SU-DHL-6 (cell line): Measurements from ENCODE around the gene SPINK6.

ENCODE experiments used
- H2AFZ ChIP-seq: fragments of 200-600 bp; sonication (generic); 2 replicates; pipeline ENCODE4 v1.6.1; 2014; ENCODE audit warnings: low read depth, mild to moderate bottlenecking, moderate library complexity, mixed read lengths, antibody characterized with exemption, low read length; ENCODE audit not compliant: severe bottlenecking
- H3F3A ChIP-seq: fragments of 200-600 bp; shearing (Covaris generic); 2 replicates; pipeline ENCODE4 v1.6.0; 2016; ENCODE audit warnings: antibody characterized with exemption, mild to moderate bottlenecking; ENCODE audit not compliant: insufficient read depth
- H3K27ac ChIP-seq: fragments of 200-600 bp; sonication (generic); 2 replicates; pipeline ENCODE4 v1.5.1; 2016; ENCODE audit warnings: low read depth, mild to moderate bottlenecking, low read length, moderate library complexity, mixed read lengths
- H3K27me3 ChIP-seq: fragments of 200-600 bp; sonication (generic), shearing (Covaris generic); 2 replicates; pipeline ENCODE4 v1.6.0; 2014; ENCODE audit warnings: mild to moderate bottlenecking, low read length
- H3K36me3 ChIP-seq: fragments of 200-600 bp; sonication (generic); 2 replicates; pipeline ENCODE4 v1.6.1; 2014; ENCODE audit warnings: mild to moderate bottlenecking, low read length, mixed read lengths
- H3K4me2 ChIP-seq: fragments of 300-600, 200-600 bp; shearing (Covaris generic), sonication (generic); 2 replicates; pipeline ENCODE4 v1.6.0; 2014; ENCODE audit warnings: low read length, low read depth, mild to moderate bottlenecking; ENCODE audit not compliant: poor library complexity, severe bottlenecking
- H3K4me3 ChIP-seq: fragments of 200-600 bp; sonication (generic); 2 replicates; pipeline ENCODE4 v1.5.1; 2014; ENCODE audit warnings: antibody characterized with exemption, low read length, mild to moderate bottlenecking, mixed read lengths; ENCODE audit not compliant: insufficient read depth, poor library complexity, severe bottlenecking
- H3K79me2 ChIP-seq: fragments of 200-600 bp; sonication (generic); 2 replicates; pipeline ENCODE4 v1.6.1; 2014; ENCODE audit warnings: mild to moderate bottlenecking, low read length, moderate library complexity; ENCODE audit not compliant: insufficient read depth
- H3K9ac ChIP-seq: fragments of 200-600 bp; sonication (generic); 2 replicates; pipeline ENCODE4 v1.7.0; 2014; ENCODE audit warnings: mild to moderate bottlenecking, low read length
- H3K9me2 ChIP-seq: fragments of 200-600 bp; sonication (generic); replicated peaks from 2 replicates; pipeline ENCODE4 v1.6.1; 2014; ENCODE audit warnings: low read length; ENCODE audit not compliant: insufficient read depth
- H3K9me3 ChIP-seq: fragments of 200-600 bp; sonication (generic); 2 replicates; pipeline ENCODE4 v1.6.1; 2014; ENCODE audit warnings: low read length, mixed read lengths; ENCODE audit not compliant: insufficient read depth
- H4K20me1 ChIP-seq: fragments of 200-600 bp; sonication (generic); 2 replicates; pipeline ENCODE4 v1.6.1; 2014; ENCODE audit warnings: low read depth, mild to moderate bottlenecking, antibody characterized with exemption, low read length, moderate library complexity, mixed read lengths
- CTCF ChIP-seq: fragments of 200-600 bp; sonication (generic); IDR thresholded peaks from one replicate; pipeline ENCODE4 v1.5.1; 2017; ENCODE audit warnings: antibody characterized with exemption, mild to moderate bottlenecking, low read length, moderate library complexity; ENCODE audit not compliant: insufficient read depth, poor library complexity, severe bottlenecking
- EZH2phosphoT487 ChIP-seq: fragments of 200-600 bp; sonication (generic), shearing (Covaris generic); conservative IDR thresholded peaks from 2 replicates; pipeline ENCODE4 v1.6.1; 2018; ENCODE audit warnings: mild to moderate bottlenecking, antibody characterized with exemption, low read length, moderate library complexity, mixed read lengths

SPINK6 gene

GRCh38 chr5:148186248-148187003, 16.4 kb upstream of the SPINK6 start:
- TF ChIP-seq EZH2phosphoT487 (no peak), CTCF (no peak)
- no peaks in the 10 kb centered on the region for H3K9me3 ChIP-seq
- H3K4me3 ChIP-seq: no peak overlapping the region
- H3K27me3 ChIP-seq: no peaks in the 10 kb centered on the region
- no peaks in the 10 kb centered on the region for H3K36me3 ChIP-seq
- no peak overlapping the region for H3K27ac ChIP-seq
- no peaks in the 10 kb centered on the region for H4K20me1 ChIP-seq
- H3K4me2 ChIP-seq: no peak overlapping the region
- no peak overlapping the region for H3K9ac ChIP-seq
- H3F3A ChIP-seq: no peaks in the 10 kb centered on the region
- no peaks in the 10 kb centered on the region for H3K79me2 ChIP-seq
- no peak overlapping the region for H2AFZ ChIP-seq
- H3K9me2 ChIP-seq: no peaks in the 10 kb centered on the region

DNA sequence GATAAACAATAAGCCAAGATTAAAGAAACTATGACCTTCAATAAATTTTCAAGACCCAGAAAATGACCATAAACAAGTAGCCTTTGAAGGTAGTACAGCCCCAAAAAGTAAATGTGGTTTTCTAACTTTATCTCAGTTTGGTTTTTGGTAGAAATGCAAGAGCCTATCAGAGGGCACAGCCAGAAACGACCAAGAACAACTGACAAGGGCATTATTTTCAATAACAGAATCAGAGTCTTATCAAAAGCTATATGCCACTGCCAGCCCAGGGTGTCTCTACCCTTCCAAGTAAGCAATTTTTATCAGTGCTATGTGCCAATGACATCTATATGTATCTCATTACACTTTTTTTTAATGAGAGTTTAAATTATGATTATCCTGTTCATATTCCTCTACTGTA, 11.8 kb upstream of the SPINK6 start:
- H3K27ac ChIP-seq: no peak overlapping the region
- no peak overlapping the region for H2AFZ ChIP-seq
- no peaks in the 10 kb centered on the region for H3K79me2 ChIP-seq
- TF ChIP-seq EZH2phosphoT487 (no peak), CTCF (no peak)
- H3F3A ChIP-seq: no peaks in the 10 kb centered on the region
- H3K9ac ChIP-seq: no peak overlapping the region
- no peaks in the 10 kb centered on the region for H3K9me2 ChIP-seq
- H4K20me1 ChIP-seq: no peaks in the 10 kb centered on the region
- no peaks in the 10 kb centered on the region for H3K36me3 ChIP-seq
- no peaks in the 10 kb centered on the region for H3K9me3 ChIP-seq
- no peak overlapping the region for H3K4me3 ChIP-seq
- H3K27me3 ChIP-seq: no peaks in the 10 kb centered on the region
- H3K4me2 ChIP-seq: no peak overlapping the region

DNA sequence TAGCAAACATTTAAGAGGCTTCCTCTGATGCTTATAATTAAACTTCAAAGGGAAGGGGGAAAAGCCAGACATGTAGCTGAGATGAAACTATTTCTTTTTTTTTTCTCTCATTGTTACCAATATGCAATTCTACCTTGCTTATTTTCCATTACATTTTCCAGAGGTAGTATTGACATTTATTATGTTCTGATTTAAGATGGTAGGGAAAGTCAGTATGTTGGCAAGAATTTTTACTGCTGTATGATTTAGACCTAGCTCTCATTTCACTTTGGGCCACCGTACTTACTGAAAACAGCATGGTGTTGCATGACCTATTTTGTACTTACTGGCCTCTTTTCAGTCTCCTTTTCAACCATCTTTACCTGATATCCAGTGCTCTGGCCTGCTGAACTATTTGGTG, 9.6 kb upstream of the SPINK6 start:
- Histone ChIP-seq H3K4me3 (no peak overlapping the region), H3K27ac (no peak overlapping the region), H3K9ac (no peak overlapping the region), H4K20me1 (no peaks in the 10 kb centered on the region), H3K9me2 (no peaks in the 10 kb centered on the region), H2AFZ (no peak overlapping the region), H3K4me2 (no peak overlapping the region), H3F3A (no peaks in the 10 kb centered on the region), H3K27me3 (no peaks in the 10 kb centered on the region), H3K36me3 (no peaks in the 10 kb centered on the region), H3K9me3 (no peaks in the 10 kb centered on the region), H3K79me2 (no peaks in the 10 kb centered on the region)
- TF ChIP-seq CTCF (no peak), EZH2phosphoT487 (no peak)
